GM18520 (cell line): ENCODE results near the gene MPRIP.

Experiments
- ATAC-seq: cut with Tn5 transposase; IDR thresholded peaks from one replicate; pipeline ENCODE4 v1.9.1; 2021; ENCODE audit not compliant: unreplicated experiment

The MPRIP gene

DNA sequence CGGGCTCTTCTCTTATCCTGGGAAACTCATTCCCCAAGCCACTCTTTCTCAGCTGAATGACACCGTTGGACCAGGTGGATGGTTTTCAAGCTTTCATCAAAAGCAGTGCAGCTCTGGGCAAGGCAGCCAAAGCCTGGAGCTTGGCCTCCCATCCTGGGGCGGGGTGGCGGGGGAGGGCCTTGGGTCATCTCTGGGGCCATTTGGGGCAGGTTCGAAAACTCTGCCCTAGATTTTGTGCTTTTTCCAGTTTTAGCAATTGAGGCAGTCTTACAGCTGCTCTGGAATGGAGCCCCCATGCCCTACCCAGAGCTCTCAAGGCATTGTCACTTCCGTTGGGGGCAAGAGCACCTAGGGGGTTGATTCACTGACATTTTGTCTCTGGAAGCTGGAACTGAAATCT, 9.1 kb downstream of the MPRIP start:
- ATAC-seq = no peak

DNA sequence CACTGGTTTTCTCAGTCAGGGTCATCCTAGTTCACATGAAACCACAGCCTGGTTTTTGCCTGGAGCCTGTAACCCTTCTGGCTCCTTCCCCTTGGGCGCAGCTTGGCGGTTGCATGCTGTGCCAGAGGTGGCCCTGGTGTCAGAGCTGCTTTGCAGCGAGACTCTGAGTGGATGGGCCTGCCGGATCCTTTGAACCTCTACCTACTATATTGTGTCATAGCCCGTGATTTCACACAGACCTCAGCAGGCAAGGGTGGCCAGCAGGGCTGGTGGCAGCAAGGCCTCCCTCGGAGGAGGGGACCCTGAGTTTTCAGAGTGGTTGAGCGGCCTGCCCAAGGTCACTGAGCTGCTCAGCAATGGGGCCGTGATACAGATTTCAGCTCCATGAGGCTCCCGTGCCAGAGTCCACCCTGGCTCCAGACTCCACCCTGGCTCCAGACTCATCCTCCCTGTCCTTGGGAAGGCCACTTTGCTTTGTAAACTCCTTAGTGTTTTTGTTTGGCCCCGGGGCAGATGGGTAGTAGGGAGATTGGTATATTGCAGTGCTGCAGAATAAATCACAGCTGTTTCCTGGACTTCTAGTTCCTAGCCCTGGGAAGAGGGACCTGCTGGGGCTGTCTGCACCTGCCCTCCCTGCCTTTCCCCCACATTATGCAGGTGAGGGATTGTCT, 9.7 kb downstream of the MPRIP start:
- ATAC-seq = no peak

GRCh38 chr17:17052462-17053221, 10.4 kb downstream of the MPRIP start:
- ATAC-seq = no peak

DNA sequence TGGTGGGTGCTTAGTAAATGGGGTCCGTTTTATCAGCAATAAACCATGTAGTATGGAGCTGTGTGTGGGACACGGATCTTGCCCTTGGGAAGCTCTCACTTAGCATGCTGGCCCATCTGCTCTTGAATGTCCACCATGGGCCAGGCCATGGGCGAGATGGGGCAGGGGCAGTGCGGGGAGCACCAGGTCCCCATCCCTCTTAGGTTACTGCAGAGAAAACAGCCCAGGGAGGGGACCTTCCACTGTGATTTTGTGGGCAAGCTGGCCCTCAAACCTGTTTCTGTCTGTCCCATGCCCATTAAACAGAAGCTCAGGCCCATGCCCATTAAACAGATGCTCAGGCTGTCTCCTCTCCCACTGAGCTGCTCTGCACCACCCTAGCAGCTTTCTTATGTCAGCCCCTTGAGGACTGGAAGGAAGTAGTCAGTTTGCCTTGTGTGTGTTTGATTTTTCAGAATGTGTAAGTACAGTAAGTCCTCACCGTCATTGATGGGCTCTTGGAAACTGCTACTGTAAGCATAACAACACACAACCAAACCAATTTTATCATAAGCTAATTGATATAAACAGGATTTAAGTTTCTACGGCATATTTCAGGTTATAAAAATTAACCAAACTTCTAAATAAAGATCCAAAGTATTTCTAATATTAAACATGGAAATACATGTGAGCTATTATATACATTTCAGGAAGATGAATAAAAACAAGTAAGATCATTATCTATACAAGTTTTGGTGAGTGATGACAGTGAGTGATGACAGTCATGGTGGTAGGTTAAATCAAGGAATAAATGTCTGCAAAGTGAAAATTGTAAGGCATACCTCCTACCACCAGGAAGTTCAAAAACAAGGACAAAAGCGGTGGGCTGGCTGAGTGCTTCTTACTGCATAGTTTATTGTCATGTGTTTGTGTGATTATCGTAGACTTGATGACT, 11.5 kb downstream of the MPRIP start:
- ATAC-seq = no peak

- ATAC-seq = no peak
These were observed 12.4 kb downstream of the MPRIP start for GRCh38 chr17:17054636-17055035.

- ATAC-seq = no peak
These were observed 13.3 kb downstream of the MPRIP start for GRCh38 chr17:17055286-17056155.

DNA sequence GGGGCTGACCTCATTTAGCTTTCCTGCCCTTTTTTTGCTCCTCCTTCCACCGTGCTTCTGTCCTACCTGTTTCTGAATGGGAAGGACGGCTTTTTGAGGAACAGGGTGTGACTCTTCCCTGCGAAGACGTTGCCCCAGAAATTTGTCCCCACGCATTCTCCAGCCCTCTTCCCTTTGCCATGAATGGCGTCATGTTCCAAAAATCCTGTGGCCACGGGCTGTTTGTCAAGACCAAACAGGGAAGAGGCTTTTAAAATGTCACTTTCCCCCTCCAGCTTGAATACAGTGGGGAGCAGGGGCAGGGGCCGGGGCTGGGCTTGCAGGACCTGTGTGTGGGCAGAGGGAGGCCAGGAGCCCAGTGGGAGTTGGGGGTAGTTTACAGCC, 13.9 kb downstream of the MPRIP start:
- no peak for ATAC-seq

DNA sequence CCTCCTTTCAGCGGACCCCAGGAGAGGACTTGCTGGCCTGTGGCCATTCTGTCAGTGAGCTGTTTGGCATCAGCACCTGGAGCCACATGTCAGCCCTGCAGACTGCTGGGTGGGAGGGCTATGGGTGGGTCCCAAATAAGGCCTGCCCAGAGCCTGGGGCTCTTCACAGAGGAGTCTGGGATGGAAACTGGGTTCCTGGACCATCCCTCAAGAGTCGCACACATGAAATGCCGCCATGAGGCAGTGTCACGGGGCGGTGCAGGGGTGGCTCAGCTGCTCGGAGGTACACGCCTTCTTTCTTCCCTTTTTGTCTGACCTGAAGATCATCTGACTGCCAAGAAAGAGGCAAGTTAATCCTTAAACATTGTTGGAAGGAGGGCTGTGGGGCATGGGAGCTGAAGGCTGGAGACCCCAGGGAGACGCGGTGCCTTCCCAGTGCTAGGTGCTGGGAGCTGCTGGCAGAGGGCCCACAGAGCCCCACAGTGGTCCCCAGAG, 14.8 kb downstream of the MPRIP start:
- ATAC-seq = no peak

GRCh38 chr17:17058304-17058703, 16.0 kb downstream of the MPRIP start:
- ATAC-seq = no peak

GRCh38 chr17:17059301-17059890, 17.1 kb downstream of the MPRIP start:
- no peak for ATAC-seq

- ATAC-seq = no peak
These were observed 18.0 kb downstream of the MPRIP start for GRCh38 chr17:17060001-17060922.

GRCh38 chr17:17060930-17061329, 18.7 kb downstream of the MPRIP start:
- ATAC-seq = no peak

- no peak for ATAC-seq
These were observed 19.3 kb downstream of the MPRIP start for GRCh38 chr17:17061516-17061915.

- no peak for ATAC-seq
These were observed 20.1 kb downstream of the MPRIP start for GRCh38 chr17:17062356-17062755.

- ATAC-seq = no peak
These were observed 20.6 kb downstream of the MPRIP start for GRCh38 chr17:17062866-17063265.

- no peak for ATAC-seq
These were observed 21.4 kb downstream of the MPRIP start for GRCh38 chr17:17063546-17064122.

DNA sequence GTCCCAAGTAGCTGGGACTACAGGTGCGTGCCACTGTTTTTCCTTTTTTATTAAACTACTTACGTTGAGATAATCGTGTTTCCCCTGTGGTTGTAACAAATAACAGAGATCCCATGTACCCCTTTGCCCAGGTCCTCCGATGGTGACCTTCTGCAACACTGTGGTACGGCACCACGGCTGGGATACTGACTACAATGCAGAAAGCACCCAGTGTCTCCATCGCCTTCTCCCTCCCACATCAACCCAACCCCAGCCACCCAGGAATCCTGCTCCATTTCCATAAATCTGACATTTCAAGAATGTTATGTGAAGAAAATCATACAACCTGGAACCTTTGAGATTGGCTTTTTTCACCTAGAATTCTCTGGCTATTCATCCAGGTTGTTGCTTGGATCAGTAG, 22.1 kb downstream of the MPRIP start:
- ATAC-seq = no peak

DNA sequence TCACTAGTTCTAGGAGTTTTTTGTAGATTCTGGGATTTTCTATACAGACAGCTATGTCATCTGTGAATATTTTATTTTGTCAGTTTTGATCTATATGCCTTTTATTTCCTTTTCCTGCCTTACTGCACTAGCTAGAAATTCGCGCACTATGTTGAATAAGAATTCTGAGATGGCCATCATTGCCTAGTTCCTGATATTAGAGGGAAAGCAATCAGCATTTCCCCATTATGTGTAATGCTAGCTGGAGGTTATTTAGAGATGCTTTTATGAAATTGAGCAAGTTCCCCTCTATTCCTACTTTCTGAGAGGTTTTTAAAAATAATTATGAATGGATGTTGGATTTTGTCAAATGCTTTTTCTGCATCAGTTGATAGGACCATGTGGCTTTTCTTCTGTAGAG, 23.8 kb downstream of the MPRIP start:
- no peak for ATAC-seq

DNA sequence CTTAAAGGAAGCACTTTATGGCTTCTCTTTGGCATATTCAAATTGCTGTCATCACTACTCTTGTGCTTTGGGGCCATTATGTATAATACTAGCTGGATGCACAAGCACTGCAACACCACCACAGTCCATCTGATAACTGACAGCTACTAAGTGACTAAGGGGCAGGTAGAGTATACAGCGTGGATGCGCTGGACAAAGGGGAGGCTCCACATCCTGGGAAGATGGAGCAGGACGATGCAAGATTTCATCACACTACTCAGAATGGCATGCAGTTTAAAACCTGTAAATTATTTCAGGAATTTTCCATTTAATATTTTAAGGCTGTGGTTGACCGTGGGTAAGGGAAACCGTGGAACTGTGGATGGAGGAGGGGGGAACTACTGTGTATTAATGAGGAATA, 25.0 kb downstream of the MPRIP start:
- no peak for ATAC-seq
